Colonic mucosa (tissue), 4 donors: ENCODE data around the gene MTMR2. TPM values are rescaled to one million over a fixed set of nuclear protein-coding genes. Genes with fewer than 3 reads are reported as not detected.
"Not testable (repeated sequence)": the region's sequence is repeated elsewhere in the genome, so short reads cannot be mapped to it uniquely, and the experiment has no call there.

ENCODE experiments used
- DNase-seq: peaks from one replicate; pipeline ENCODE4 v3.0.0-alpha.2; 2020
- H3K27ac ChIP-seq: fragments of 200-600 bp; one replicate; pipeline ENCODE4 v1.8.0; 2021
- H3K27me3 ChIP-seq: fragments of 200-600 bp; one replicate; pipeline ENCODE4 v1.8.0; 2021
- H3K36me3 ChIP-seq: fragments of 200-600 bp; one replicate; pipeline ENCODE4 v1.8.0; 2021
- H3K4me1 ChIP-seq: fragments of 200-600 bp; one replicate; pipeline ENCODE4 v1.8.0; 2021; ENCODE audit warnings: mild to moderate bottlenecking
- H3K4me3 ChIP-seq: fragments of 200-600 bp; one replicate; pipeline ENCODE4 v1.8.0; 2021
- H3K9ac ChIP-seq, 2 donors: one replicate each; pipeline ENCODE4 v1.7.0; 2013; ENCODE audit warnings: control low read depth in 2 of 2, low read depth in 2 of 2, low read length in 2 of 2
- H3K9me3 ChIP-seq: fragments of 200-600 bp; one replicate; pipeline ENCODE4 v1.8.0; 2021
- intact Hi-C: fragments of 100-400 bp; cut with DNase I; formaldehyde crosslinking; loops from one replicate; pipeline ENCODE4 v1.14.1; 2022
- total RNA-seq, 2 donors: library from RNA; stranded (reverse); fragmentation: NEBNext Ultra II Directional in 1 of 2; extraction: Animal tissue kit (Norgen Biotek cat#: 25700) in 1 of 2; gene quantifications; one replicate each; pipeline ENCODE4 v1.2.1, GENCODE V29; 2021
- TF ChIP-seq, protein P1 (sequence below): fragments of 200-600 bp; IDR thresholded peaks from one replicate; pipeline ENCODE4 v1.8.0; 2022; ENCODE audit warnings: antibody characterized with exemption, mild to moderate bottlenecking
- donor health status: healthy.
- donor health status: DM: no; HTN: no; CAD: no.
- donor health status: DM: no; HTN: no; CAD: no.

Gene MTMR2
- total RNA-seq, 2 donors from 2014 or later: 29.3 to 34.3 TPM

DNA sequence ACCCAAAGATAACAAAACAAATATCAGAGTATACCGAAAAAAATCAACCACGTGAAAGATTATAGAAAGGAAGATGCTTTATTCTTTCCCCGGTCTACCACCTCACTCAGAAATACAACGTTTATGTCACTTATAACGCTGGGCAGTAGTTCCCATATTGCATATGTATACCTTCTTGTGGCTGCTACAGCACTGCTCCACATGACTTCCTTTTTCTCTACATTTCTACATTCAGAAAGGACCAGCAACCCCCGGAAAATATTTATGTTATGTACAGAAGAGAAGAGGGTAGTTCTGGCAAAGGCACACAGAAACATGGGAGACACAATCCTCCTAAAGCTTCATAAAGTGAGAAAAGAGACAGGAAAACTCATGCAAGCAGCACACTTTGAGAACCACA lies 56.8 kb downstream of the MTMR2 start:
- H3K27me3 ChIP-seq: no peaks in the 10 kb centered on the region
- intact Hi-C loops: no loop called here
- no peak for DNase-seq

DNA sequence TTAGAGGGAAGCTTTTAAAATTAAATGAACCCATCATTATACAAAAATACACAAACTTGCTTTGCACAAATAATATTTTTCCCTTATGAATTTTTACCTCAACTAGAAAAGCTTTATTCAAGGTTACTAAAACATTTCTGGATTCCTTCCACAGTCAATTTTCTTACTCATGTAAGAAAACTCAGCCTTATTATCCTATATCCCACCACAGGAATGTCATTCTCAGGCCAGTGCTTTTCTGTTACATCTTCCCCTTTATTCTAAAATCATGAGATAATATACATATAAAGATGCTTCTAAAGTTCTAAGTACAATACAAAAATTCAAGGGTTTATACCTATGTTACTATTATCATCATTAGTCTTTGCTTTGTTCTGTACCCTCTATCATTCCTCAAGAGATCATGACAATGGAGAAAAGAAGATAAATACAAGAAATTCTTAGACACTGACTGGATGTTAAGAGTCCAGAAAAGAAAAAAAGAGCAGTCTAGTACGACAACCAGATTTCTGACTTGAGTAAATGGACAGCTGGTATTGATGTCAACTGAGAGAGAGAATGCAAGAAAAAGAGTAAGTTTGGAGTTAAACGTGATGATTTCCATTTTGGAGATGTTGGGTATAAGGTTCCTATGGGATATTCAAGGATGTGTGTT lies 60.3 kb downstream of the MTMR2 start:
- Histone ChIP-seq H3K36me3 (no peaks in the 10 kb centered on the region), H3K9me3 (no peaks in the 10 kb centered on the region), H3K4me3 (no peak overlapping the region), H3K9ac (no peak overlapping the region), H3K4me1 (no peaks in the 10 kb centered on the region), H3K27ac (no peak overlapping the region), H3K27me3 (no peaks in the 10 kb centered on the region)
- intact Hi-C loops: no loop called here
- TF ChIP-seq, protein P1, sequence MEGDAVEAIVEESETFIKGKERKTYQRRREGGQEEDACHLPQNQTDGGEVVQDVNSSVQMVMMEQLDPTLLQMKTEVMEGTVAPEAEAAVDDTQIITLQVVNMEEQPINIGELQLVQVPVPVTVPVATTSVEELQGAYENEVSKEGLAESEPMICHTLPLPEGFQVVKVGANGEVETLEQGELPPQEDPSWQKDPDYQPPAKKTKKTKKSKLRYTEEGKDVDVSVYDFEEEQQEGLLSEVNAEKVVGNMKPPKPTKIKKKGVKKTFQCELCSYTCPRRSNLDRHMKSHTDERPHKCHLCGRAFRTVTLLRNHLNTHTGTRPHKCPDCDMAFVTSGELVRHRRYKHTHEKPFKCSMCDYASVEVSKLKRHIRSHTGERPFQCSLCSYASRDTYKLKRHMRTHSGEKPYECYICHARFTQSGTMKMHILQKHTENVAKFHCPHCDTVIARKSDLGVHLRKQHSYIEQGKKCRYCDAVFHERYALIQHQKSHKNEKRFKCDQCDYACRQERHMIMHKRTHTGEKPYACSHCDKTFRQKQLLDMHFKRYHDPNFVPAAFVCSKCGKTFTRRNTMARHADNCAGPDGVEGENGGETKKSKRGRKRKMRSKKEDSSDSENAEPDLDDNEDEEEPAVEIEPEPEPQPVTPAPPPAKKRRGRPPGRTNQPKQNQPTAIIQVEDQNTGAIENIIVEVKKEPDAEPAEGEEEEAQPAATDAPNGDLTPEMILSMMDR: no peak
- DNase-seq: no peak

More for the DNA sequence above, 56.8 kb downstream of the MTMR2 start:
- H3K9ac ChIP-seq: no peak overlapping the region
- TF ChIP-seq, protein P1: no peak
- no peak overlapping the region for H3K4me3 ChIP-seq
- H3K27ac ChIP-seq: no peak overlapping the region
- no peaks in the 10 kb centered on the region for H3K9me3 ChIP-seq
- H3K4me1 ChIP-seq: no peaks in the 10 kb centered on the region
- no peaks in the 10 kb centered on the region for H3K36me3 ChIP-seq

DNA sequence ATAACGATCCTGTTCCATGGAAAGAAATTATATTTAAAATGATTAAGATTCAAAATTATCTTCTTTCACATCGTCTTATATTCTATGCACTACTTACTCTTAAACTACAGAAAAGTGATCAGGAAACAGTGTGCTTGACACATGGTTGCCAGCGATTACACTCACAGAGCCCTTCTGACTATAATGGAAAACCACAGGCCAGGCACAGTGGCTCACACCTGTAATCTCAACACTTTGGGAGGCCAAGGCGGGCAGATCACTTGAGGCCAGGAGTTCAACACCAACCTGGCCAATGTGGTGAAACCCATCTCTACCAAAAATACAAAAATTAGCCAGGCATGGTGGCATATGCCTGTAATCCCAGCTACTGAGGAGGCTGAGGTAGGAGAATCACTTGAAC lies 63.9 kb downstream of the MTMR2 start:
- H3K4me1 ChIP-seq, H3K9me3 ChIP-seq, H3K4me3 ChIP-seq, DNase-seq, intact Hi-C loops, H3K36me3 ChIP-seq, H3K27me3 ChIP-seq, H3K27ac ChIP-seq, H3K9ac ChIP-seq: not testable (repeated sequence)

DNA sequence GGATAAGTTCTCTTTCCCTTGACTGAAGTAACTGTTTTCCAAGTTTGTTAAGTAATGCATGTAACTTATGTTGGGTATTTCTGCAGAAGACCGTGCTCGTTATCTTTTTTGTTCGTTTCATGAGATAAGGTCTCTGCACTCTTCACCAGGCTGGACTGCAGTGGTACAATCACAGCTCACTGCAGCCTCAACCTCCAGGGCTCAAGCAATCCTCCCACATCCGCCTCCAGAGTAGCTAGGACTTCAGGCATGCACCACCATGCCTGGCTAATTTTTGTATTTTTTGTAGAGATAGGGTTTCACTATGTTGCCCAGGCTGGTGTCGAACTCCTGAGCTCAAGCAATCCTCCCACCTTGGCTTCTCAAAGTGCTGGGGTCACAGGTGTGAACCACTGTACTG lies 69.5 kb downstream of the MTMR2 start:
- H3K27me3 ChIP-seq, intact Hi-C loops, H3K9me3 ChIP-seq, H3K9ac ChIP-seq, H3K4me3 ChIP-seq, H3K36me3 ChIP-seq, H3K4me1 ChIP-seq, DNase-seq, H3K27ac ChIP-seq: not testable (repeated sequence)

DNA sequence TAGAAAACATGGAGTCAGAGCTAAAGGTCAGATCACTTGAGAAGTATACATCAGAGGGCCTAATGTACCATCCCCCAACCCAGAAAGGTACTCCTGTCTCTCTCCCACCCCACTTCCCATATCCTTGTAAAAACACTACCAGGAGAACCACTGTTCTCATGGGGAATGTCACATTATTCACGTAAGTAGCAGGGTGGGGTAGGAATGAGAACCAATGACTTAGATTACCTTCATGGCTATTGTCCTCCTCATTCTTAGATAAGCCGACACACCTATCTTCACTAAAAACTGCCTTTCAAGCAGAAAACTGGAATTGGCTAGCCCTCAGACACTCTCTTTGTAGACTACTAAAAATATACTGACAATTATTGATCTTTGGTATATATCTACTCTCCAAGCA lies 70.0 kb downstream of the MTMR2 start:
- H3K9ac ChIP-seq: no peak overlapping the region
- H3K36me3 ChIP-seq: no peaks in the 10 kb centered on the region
- no peak overlapping the region for H3K27ac ChIP-seq
- no peak overlapping the region for H3K4me3 ChIP-seq
- no peak for DNase-seq
- H3K4me1 ChIP-seq: no peaks in the 10 kb centered on the region
- TF ChIP-seq, protein P1: no peak
- intact Hi-C loops: no loop called here
- no peaks in the 10 kb centered on the region for H3K27me3 ChIP-seq
- H3K9me3 ChIP-seq: no peaks in the 10 kb centered on the region

DNA sequence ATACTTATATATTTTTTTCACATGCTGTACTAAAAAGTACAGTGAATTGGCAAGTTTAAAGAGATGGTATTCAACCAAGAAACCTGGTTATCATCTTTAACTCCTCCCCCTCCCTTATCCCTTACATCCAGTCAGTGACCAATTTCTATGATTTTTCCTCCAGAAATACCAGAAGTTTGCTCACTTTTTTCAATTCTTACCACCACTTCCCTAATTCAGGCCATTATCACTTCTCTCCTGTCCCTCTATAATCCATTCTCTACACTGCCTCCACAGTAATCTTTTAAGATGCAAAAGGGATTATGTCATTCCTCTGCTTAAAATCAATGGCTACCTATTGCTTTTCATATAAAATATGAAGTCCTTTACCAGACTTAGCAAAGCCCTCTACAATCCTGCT lies 70.8 kb downstream of the MTMR2 start:
- Histone ChIP-seq H3K9me3 (no peaks in the 10 kb centered on the region), H3K4me1 (no peaks in the 10 kb centered on the region), H3K27me3 (no peaks in the 10 kb centered on the region), H3K9ac (no peak overlapping the region), H3K36me3 (no peaks in the 10 kb centered on the region), H3K4me3 (no peak overlapping the region), H3K27ac (no peak overlapping the region)
- no peak for DNase-seq
- TF ChIP-seq, protein P1: no peak
- intact Hi-C loops: no loop called here
